WTC11 (cell line): ENCODE results near the gene CD101. TPM values are rescaled to one million over a fixed set of nuclear protein-coding genes. Genes with fewer than 3 reads are reported as not detected.

Experiments used
- ATAC-seq: fragments of 200-7000 bp; cut with Tn5 transposase; 2 replicates; pipeline ENCODE4 v1.10.0; 2021; ENCODE audit warnings: mild to moderate bottlenecking, moderate library complexity
- CTCF ChIA-PET: fragments of 300-600 bp; sonication (Branson Sonifier 250); formaldehyde crosslinking; loops from one replicate; lab custom pipeline; 2021; ENCODE audit warnings: antibody characterized with exemption; lab: Charles Lee
- POLR2A ChIA-PET: fragments of 350-600 bp; sonication (Branson Sonifier 250); formaldehyde crosslinking; loops from one replicate; lab custom pipeline; 2021; ENCODE audit warnings: antibody characterized with exemption; lab: Charles Lee
- DNase-seq: peaks from one replicate; pipeline ENCODE4 v3.0.0; 2021; ENCODE audit warnings: low spot score
- H3K27ac Mint-ChIP-seq: 2 replicates; pipeline ENCODE4 v1.8.0; 2021; ENCODE audit warnings: mixed read lengths
- H3K27me3 Mint-ChIP-seq: 2 replicates; pipeline ENCODE4 v1.8.0; 2021; ENCODE audit warnings: low read depth, mild to moderate bottlenecking, moderate library complexity, mixed read lengths
- H3K36me3 Mint-ChIP-seq: 2 replicates; pipeline ENCODE4 v1.8.0; 2021; ENCODE audit warnings: mixed read lengths
- H3K4me1 Mint-ChIP-seq: 2 replicates; pipeline ENCODE4 v1.8.0; 2022; ENCODE audit warnings: mixed read lengths
- H3K4me3 Mint-ChIP-seq: 2 replicates; pipeline ENCODE4 v1.8.0; 2021; ENCODE audit warnings: mild to moderate bottlenecking, moderate library complexity, mixed read lengths
- H3K9me3 Mint-ChIP-seq: 2 replicates; pipeline ENCODE4 v1.8.0; 2021; ENCODE audit warnings: mixed read lengths
- ELF4 ChIP-seq: sonication (generic); formaldehyde crosslinking; IDR thresholded peaks from 2 replicates; pipeline ENCODE4 v1.8.1; 2022; ENCODE audit warnings: low read depth, mild to moderate bottlenecking, moderate library complexity, missing genetic modification reagents
- EMX1 ChIP-seq: fragments of 250-450 bp; sonication (Bioruptor Pico); IDR thresholded peaks from 2 replicates; pipeline ENCODE4 v1.8.0; 2021; ENCODE audit warnings: mild to moderate bottlenecking
- ETV6 ChIP-seq: sonication (generic); formaldehyde crosslinking; IDR thresholded peaks from 2 replicates; pipeline ENCODE4 v1.8.1; 2022; ENCODE audit warnings: mild to moderate bottlenecking, missing genetic modification reagents
- JAZF1 ChIP-seq: fragments of 250-450 bp; sonication (Bioruptor Pico); IDR thresholded peaks from 2 replicates; pipeline ENCODE4 v1.9.0; 2021; ENCODE audit warnings: moderate library complexity, mild to moderate bottlenecking, inconsistent platforms
- JUN ChIP-seq: sonication (generic); formaldehyde crosslinking; IDR thresholded peaks from 2 replicates; pipeline ENCODE4 v1.8.0; 2023; ENCODE audit warnings: mild to moderate bottlenecking, missing genetic modification reagents
- NR3C1 ChIP-seq: sonication (generic); formaldehyde crosslinking; conservative IDR thresholded peaks from 2 replicates; pipeline ENCODE4 v1.8.1; 2023; ENCODE audit warnings: low read depth, mild to moderate bottlenecking, missing genetic modification reagents
- SOX15 ChIP-seq: fragments of 250-450 bp; sonication (Bioruptor Pico); IDR thresholded peaks from 2 replicates; pipeline ENCODE4 v1.9.0; 2021; ENCODE audit warnings: mild to moderate bottlenecking
- ZNF138 ChIP-seq: sonication (generic); formaldehyde crosslinking; conservative IDR thresholded peaks from 2 replicates; pipeline ENCODE4 v1.8.1; 2022; ENCODE audit warnings: mild to moderate bottlenecking, moderate library complexity, missing genetic modification reagents
- ZNF219 ChIP-seq: sonication (generic); formaldehyde crosslinking; IDR thresholded peaks from 2 replicates; pipeline ENCODE4 v1.8.0; 2023; ENCODE audit warnings: missing genetic modification reagents, mild to moderate bottlenecking, borderline replicate concordance
- ZNF232 ChIP-seq: sonication (generic); formaldehyde crosslinking; IDR thresholded peaks from 2 replicates; pipeline ENCODE4 v1.8.0; 2022; ENCODE audit warnings: mild to moderate bottlenecking, missing genetic modification reagents
- ZNF317 ChIP-seq: sonication (generic); formaldehyde crosslinking; IDR thresholded peaks from 2 replicates; pipeline ENCODE4 v1.8.1; 2023; ENCODE audit warnings: low read depth, mild to moderate bottlenecking, moderate library complexity, missing genetic modification reagents, borderline replicate concordance
- total RNA-seq: library from RNA; stranded (reverse); gene quantifications from 3 replicates; pipeline ENCODE4 v1.2.3, GENCODE V29; 2021
- TF ChIP-seq, protein P1 (sequence below): fragments of 250-450 bp; sonication (Bioruptor Pico); IDR thresholded peaks from 2 replicates; pipeline ENCODE4 v1.8.0; 2021; ENCODE audit warnings: mild to moderate bottlenecking
- TF ChIP-seq, protein P2 (sequence below): sonication (generic); formaldehyde crosslinking; IDR thresholded peaks from 2 replicates; pipeline ENCODE4 v1.8.0; 2023; ENCODE audit warnings: missing genetic modification reagents, mild to moderate bottlenecking, borderline replicate concordance
- TF ChIP-seq, protein P3 (sequence below): fragments of 250-450 bp; sonication (Bioruptor Pico); IDR thresholded peaks from 2 replicates; pipeline ENCODE4 v1.9.0; 2021; ENCODE audit warnings: mild to moderate bottlenecking, borderline replicate concordance

CD101 gene
- total RNA-seq, 1 experiment from 2014 or later = 1.4 TPM

DNA sequence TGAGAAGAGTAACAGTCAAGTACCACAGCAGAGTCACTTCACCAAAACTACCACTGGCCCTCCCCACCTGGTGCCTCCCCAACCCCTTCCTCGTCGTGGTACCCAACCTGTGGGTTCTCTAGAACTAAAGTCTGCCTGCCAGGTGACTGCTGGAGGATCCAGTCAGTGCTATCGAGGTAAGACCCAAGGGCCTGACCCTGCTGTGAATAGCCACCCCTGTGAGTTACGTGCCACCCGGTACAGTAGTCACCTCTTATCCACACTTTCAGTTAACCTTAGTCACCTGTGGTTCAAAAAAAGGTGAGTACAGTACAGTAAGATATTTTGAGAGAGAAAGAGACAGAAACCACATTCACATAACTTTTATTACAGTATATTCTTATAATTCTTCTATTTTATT, 75.1 kb downstream of the CD101 start:
- ChIA-PET POLR2A (no interaction called here), CTCF (no interaction called here)
- H3K27ac Mint-ChIP-seq = no peak overlapping the region
- H3K4me1 Mint-ChIP-seq = no peaks in the 10 kb centered on the region
- no peak for ATAC-seq
- TF ChIP-seq, protein P1, sequence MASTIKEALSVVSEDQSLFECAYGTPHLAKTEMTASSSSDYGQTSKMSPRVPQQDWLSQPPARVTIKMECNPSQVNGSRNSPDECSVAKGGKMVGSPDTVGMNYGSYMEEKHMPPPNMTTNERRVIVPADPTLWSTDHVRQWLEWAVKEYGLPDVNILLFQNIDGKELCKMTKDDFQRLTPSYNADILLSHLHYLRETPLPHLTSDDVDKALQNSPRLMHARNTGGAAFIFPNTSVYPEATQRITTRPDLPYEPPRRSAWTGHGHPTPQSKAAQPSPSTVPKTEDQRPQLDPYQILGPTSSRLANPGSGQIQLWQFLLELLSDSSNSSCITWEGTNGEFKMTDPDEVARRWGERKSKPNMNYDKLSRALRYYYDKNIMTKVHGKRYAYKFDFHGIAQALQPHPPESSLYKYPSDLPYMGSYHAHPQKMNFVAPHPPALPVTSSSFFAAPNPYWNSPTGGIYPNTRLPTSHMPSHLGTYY (CRISPR knock-in tag) = no peak
- no peak for TF ChIP-seq NR3C1
- TF ChIP-seq EMX1 (CRISPR knock-in tag) = no peak
- TF ChIP-seq ZNF219 = no peak
- TF ChIP-seq JUN = no peak
- no peaks in the 10 kb centered on the region for H3K9me3 Mint-ChIP-seq
- no peaks in the 10 kb centered on the region for H3K27me3 Mint-ChIP-seq
- no peak overlapping the region for H3K4me3 Mint-ChIP-seq
- peaks cover 78% of the 10 kb centered on the region for H3K36me3 Mint-ChIP-seq
- no peak for DNase-seq

DNA sequence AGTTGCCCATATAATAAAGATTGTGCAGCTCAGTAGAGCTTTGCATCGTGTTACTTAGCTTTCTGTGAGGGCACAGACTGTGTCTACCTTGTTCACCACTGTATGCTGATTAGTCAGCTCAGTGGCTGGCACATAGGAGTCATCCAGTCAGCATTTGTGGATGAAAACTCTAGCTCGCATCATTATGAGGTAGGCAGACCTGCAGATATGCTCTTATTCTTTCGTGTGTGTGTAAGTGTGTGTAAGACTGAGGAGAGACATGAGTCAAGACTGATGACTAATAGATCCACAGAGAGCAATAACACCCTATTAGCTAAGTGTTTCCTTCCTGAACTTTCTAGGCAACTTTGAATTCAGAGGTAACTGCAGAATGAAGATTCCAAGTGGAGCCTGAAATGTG, 75.7 kb downstream of the CD101 start:
- Mint-ChIP-seq H3K36me3 (peaks cover 78% of the 10 kb centered on the region), H3K27ac (no peak overlapping the region), H3K27me3 (no peaks in the 10 kb centered on the region), H3K4me1 (no peaks in the 10 kb centered on the region), H3K4me3 (no peak overlapping the region), H3K9me3 (no peaks in the 10 kb centered on the region)
- TF ChIP-seq SOX15 (CRISPR knock-in tag) (no peak), ELF4 (CRISPR knock-in tag) (no peak), EMX1 (CRISPR knock-in tag) (no peak), ZNF232 (CRISPR knock-in tag) (no peak), JUN (no peak), ZNF317 (CRISPR knock-in tag) (no peak)
- TF ChIP-seq, protein P2, sequence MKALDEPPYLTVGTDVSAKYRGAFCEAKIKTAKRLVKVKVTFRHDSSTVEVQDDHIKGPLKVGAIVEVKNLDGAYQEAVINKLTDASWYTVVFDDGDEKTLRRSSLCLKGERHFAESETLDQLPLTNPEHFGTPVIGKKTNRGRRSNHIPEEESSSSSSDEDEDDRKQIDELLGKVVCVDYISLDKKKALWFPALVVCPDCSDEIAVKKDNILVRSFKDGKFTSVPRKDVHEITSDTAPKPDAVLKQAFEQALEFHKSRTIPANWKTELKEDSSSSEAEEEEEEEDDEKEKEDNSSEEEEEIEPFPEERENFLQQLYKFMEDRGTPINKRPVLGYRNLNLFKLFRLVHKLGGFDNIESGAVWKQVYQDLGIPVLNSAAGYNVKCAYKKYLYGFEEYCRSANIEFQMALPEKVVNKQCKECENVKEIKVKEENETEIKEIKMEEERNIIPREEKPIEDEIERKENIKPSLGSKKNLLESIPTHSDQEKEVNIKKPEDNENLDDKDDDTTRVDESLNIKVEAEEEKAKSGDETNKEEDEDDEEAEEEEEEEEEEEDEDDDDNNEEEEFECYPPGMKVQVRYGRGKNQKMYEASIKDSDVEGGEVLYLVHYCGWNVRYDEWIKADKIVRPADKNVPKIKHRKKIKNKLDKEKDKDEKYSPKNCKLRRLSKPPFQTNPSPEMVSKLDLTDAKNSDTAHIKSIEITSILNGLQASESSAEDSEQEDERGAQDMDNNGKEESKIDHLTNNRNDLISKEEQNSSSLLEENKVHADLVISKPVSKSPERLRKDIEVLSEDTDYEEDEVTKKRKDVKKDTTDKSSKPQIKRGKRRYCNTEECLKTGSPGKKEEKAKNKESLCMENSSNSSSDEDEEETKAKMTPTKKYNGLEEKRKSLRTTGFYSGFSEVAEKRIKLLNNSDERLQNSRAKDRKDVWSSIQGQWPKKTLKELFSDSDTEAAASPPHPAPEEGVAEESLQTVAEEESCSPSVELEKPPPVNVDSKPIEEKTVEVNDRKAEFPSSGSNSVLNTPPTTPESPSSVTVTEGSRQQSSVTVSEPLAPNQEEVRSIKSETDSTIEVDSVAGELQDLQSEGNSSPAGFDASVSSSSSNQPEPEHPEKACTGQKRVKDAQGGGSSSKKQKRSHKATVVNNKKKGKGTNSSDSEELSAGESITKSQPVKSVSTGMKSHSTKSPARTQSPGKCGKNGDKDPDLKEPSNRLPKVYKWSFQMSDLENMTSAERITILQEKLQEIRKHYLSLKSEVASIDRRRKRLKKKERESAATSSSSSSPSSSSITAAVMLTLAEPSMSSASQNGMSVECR (CRISPR knock-in tag) = no peak
- TF ChIP-seq, protein P3, sequence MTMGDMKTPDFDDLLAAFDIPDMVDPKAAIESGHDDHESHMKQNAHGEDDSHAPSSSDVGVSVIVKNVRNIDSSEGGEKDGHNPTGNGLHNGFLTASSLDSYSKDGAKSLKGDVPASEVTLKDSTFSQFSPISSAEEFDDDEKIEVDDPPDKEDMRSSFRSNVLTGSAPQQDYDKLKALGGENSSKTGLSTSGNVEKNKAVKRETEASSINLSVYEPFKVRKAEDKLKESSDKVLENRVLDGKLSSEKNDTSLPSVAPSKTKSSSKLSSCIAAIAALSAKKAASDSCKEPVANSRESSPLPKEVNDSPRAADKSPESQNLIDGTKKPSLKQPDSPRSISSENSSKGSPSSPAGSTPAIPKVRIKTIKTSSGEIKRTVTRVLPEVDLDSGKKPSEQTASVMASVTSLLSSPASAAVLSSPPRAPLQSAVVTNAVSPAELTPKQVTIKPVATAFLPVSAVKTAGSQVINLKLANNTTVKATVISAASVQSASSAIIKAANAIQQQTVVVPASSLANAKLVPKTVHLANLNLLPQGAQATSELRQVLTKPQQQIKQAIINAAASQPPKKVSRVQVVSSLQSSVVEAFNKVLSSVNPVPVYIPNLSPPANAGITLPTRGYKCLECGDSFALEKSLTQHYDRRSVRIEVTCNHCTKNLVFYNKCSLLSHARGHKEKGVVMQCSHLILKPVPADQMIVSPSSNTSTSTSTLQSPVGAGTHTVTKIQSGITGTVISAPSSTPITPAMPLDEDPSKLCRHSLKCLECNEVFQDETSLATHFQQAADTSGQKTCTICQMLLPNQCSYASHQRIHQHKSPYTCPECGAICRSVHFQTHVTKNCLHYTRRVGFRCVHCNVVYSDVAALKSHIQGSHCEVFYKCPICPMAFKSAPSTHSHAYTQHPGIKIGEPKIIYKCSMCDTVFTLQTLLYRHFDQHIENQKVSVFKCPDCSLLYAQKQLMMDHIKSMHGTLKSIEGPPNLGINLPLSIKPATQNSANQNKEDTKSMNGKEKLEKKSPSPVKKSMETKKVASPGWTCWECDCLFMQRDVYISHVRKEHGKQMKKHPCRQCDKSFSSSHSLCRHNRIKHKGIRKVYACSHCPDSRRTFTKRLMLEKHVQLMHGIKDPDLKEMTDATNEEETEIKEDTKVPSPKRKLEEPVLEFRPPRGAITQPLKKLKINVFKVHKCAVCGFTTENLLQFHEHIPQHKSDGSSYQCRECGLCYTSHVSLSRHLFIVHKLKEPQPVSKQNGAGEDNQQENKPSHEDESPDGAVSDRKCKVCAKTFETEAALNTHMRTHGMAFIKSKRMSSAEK (CRISPR knock-in tag) = no peak
- ChIA-PET POLR2A (no interaction called here), CTCF (no interaction called here)
- DNase-seq (no peak), ATAC-seq (no peak)

DNA sequence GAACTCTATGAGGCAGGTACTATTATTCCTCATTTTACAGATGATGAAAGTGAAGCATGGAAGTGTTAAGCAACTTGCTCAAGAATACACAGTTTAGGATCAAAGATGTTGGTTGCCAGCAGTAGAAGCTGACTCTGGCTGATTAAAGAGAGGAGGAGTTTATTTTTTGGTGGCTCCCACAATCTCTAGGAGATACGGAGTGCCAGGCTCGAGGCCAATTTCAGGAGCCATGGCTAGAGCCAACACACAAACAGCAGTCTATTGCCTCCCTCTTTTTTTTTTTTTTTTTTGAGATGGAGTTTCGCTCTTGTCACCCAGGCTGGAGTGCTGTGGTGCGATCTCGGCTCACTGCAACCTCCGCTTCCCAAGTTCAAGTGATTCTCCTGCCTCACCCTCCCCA, 78.2 kb downstream of the CD101 start:
- CTCF ChIA-PET = interaction anchor here (1.3 to 1.4 kb wide), 2 partner anchors 12 to 13 kb away, joined by 3 to 8 read pairs; no protein-coding TSS in a partner anchor
- Mint-ChIP-seq H3K9me3 (no peaks in the 10 kb centered on the region), H3K27ac (no peak overlapping the region), H3K4me1 (no peaks in the 10 kb centered on the region), H3K4me3 (no peak overlapping the region), H3K36me3 (peaks cover 71% of the 10 kb centered on the region), H3K27me3 (no peaks in the 10 kb centered on the region)
- TF ChIP-seq ETV6 (CRISPR knock-in tag) = no peak
- no peak for TF ChIP-seq JAZF1 (CRISPR knock-in tag)
- TF ChIP-seq ZNF138 (CRISPR knock-in tag) = no peak
- POLR2A ChIA-PET = no interaction called here
- no peak for DNase-seq
- ATAC-seq = no peak
